Lower lobe of right lung (tissue), 2 donors: ENCODE measurements around the gene DIS3L2. TPM values are rescaled to one million over a fixed set of nuclear protein-coding genes. Genes with fewer than 3 reads are reported as not detected.
"Not testable (repeated sequence)": the region's sequence is repeated elsewhere in the genome, so short reads cannot be mapped to it uniquely, and the experiment has no call there.

Source experiments
- ATAC-seq, 2 donors: fragments of 200-7000 bp; cut with Tn5 transposase; one replicate each; pipeline ENCODE4 v1.9.1; 2020 to 2022; ENCODE audit warnings: mild to moderate bottlenecking in 2 of 2, moderate library complexity in 2 of 2
- DNase-seq: peaks from one replicate; pipeline ENCODE4 v3.0.0-alpha.2; 2020
- H3K27ac ChIP-seq: fragments of 200-600 bp; one replicate; pipeline ENCODE4 v1.8.0; 2022
- H3K27me3 ChIP-seq: fragments of 200-600 bp; one replicate; pipeline ENCODE4 v1.8.0; 2022; ENCODE audit warnings: low read depth
- H3K36me3 ChIP-seq: fragments of 200-600 bp; one replicate; pipeline ENCODE4 v1.8.0; 2022; ENCODE audit warnings: mild to moderate bottlenecking
- H3K4me1 ChIP-seq: fragments of 200-600 bp; one replicate; pipeline ENCODE4 v1.8.0; 2022
- H3K4me3 ChIP-seq: fragments of 200-600 bp; one replicate; pipeline ENCODE4 v1.8.0; 2022; ENCODE audit warnings: mild to moderate bottlenecking
- H3K9me3 ChIP-seq: fragments of 200-600 bp; one replicate; pipeline ENCODE4 v1.8.0; 2022
- CTCF ChIP-seq: fragments of 200-600 bp; IDR thresholded peaks from one replicate; pipeline ENCODE4 v1.8.0; 2022; ENCODE audit warnings: antibody characterized with exemption, mild to moderate bottlenecking
- intact Hi-C: fragments of 100-400 bp; cut with DNase I; formaldehyde crosslinking; loops from one replicate; pipeline ENCODE4 v1.11.0; 2022
- total RNA-seq: library from RNA; stranded (reverse); fragmentation: NEBNext Ultra II Directional; extraction: Animal tissue kit (Norgen Biotek cat#: 25700); gene quantifications from one replicate; pipeline ENCODE4 v1.2.1, GENCODE V29; 2021
- donor health status: DM: no; HTN: yes; CAD: no; lungs with severe emphysema.

DIS3L2 gene
- total RNA-seq, 1 donor from 2014 or later = 34.4 TPM

DNA sequence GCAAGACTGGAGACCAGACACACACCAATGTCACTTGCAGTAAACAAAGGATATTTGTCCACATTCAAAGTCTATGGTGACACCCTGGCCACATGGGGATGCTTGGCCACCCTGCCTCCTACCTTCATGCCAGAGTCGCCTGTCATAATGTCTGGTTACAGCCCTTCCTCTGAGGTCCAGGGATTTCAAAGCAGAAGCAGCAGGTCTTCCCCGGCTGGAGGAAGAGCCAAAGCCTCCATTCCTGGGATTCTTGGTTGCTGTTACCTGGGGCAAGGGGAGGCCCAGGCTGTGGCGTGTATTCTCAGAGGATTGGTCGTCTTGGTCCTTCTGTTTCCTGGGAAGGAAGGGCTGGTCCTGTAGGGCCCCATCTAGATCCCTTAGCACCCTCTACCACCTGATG is 414.7 kb downstream of the DIS3L2 start:
- H3K36me3 ChIP-seq = no peaks in the 10 kb centered on the region
- no peak overlapping the region for H3K27ac ChIP-seq
- no peak for TF ChIP-seq CTCF
- no peaks in the 10 kb centered on the region for H3K4me1 ChIP-seq
- H3K27me3 ChIP-seq = peaks cover 1% of the 10 kb centered on the region
- DNase-seq (peak; percentile 11), ATAC-seq (no peak)
- H3K4me3 ChIP-seq = no peak overlapping the region
- intact Hi-C loops = no loop called here
- H3K9me3 ChIP-seq = no peaks in the 10 kb centered on the region

DNA sequence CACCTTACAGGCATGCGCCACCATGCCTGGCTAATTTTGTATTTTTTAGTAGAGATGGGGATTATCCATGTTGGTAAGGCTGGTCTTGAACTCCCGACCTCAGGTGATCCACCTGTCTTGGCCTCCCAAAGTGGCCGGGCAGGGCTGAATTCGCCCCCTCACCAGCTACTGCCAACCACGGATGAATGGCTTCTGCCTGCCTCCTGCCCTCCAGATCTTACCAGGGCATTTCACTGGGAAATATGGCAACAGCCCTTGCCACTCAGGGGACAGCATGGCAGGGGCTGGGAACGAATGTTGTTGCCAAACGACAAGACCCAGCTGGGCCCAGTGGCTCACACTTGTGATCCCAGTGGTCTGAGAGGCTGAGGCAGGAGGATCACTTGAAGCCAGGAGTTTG is 415.2 kb downstream of the DIS3L2 start:
- TF ChIP-seq CTCF = no peak
- H3K4me3 ChIP-seq = no peak overlapping the region
- no peak overlapping the region for H3K27ac ChIP-seq
- no peak for ATAC-seq
- H3K4me1 ChIP-seq = no peaks in the 10 kb centered on the region
- intact Hi-C loops = no loop called here
- no peaks in the 10 kb centered on the region for H3K36me3 ChIP-seq
- H3K9me3 ChIP-seq = no peaks in the 10 kb centered on the region
- DNase-seq = peak; percentile 31
- peaks cover 6% of the 10 kb centered on the region for H3K27me3 ChIP-seq

- no peak overlapping the region for H3K27ac ChIP-seq
- no peak for ATAC-seq
- TF ChIP-seq CTCF = no peak
- peaks cover 11% of the 10 kb centered on the region for H3K27me3 ChIP-seq
- DNase-seq = peak; percentile 13
- H3K4me3 ChIP-seq = no peak overlapping the region
- intact Hi-C loops = no loop called here
- no peaks in the 10 kb centered on the region for H3K36me3 ChIP-seq
- no peaks in the 10 kb centered on the region for H3K4me1 ChIP-seq
- no peaks in the 10 kb centered on the region for H3K9me3 ChIP-seq
Measured at GRCh38 chr2:232377319-232377718, 415.8 kb downstream of the DIS3L2 start.

- H3K4me3 ChIP-seq = no peak overlapping the region
- H3K27me3 ChIP-seq = peaks cover 11% of the 10 kb centered on the region
- intact Hi-C loops = no loop called here
- ATAC-seq (peak; percentile 30 to 58), DNase-seq (peak; percentile 50)
- no peak overlapping the region for H3K27ac ChIP-seq
- no peak for TF ChIP-seq CTCF
- no peaks in the 10 kb centered on the region for H3K9me3 ChIP-seq
- H3K4me1 ChIP-seq = no peaks in the 10 kb centered on the region
- no peaks in the 10 kb centered on the region for H3K36me3 ChIP-seq
Measured at GRCh38 chr2:232377841-232378734, 416.6 kb downstream of the DIS3L2 start.

- DNase-seq, H3K4me3 ChIP-seq, H3K36me3 ChIP-seq, intact Hi-C loops, H3K4me1 ChIP-seq, H3K9me3 ChIP-seq, ATAC-seq, H3K27ac ChIP-seq: not testable (repeated sequence)
- H3K27me3 ChIP-seq = peaks cover 11% of the 10 kb centered on the region
Measured at GRCh38 chr2:232378735-232379151, 417.2 kb downstream of the DIS3L2 start, which contains the start of gene ALPP. TSS of gene ALPP (plus strand) at chr2:232378751. CDS start at chr2:232378803, 52 bp downstream.

- DNase-seq = peak; percentile 32
- H3K27ac ChIP-seq, H3K9me3 ChIP-seq, H3K4me3 ChIP-seq, H3K4me1 ChIP-seq, intact Hi-C loops, ATAC-seq, H3K36me3 ChIP-seq: not testable (repeated sequence)
- peaks cover 16% of the 10 kb centered on the region for H3K27me3 ChIP-seq
Measured at GRCh38 chr2:232379610-232380590, 418.4 kb downstream of the DIS3L2 start.

- H3K4me3 ChIP-seq, H3K27ac ChIP-seq, intact Hi-C loops, H3K36me3 ChIP-seq, H3K9me3 ChIP-seq, H3K4me1 ChIP-seq: not testable (repeated sequence)
- H3K27me3 ChIP-seq = peaks cover 29% of the 10 kb centered on the region
- DNase-seq (peak; percentile 42), ATAC-seq (peak in 1 of 2 donors; percentile 22)
Measured at GRCh38 chr2:232381204-232382031, 419.9 kb downstream of the DIS3L2 start.
